Activated CD8-positive, alpha-beta T cell treated with anti-CD3 and anti-CD28 coated beads for 36 hours (primary cell): ENCODE data around the gene PROK2. TPM values are rescaled to one million over a fixed set of nuclear protein-coding genes. Genes with fewer than 3 reads are reported as not detected.

Source experiments
- ATAC-seq: fragments of 200-7000 bp; cut with Tn5 transposase; one replicate; pipeline ENCODE4 v1.10.0; 2021; ENCODE audit warnings: mild to moderate bottlenecking, moderate library complexity
- CTCF ChIA-PET: fragments of 350-600 bp; sonication (Branson Sonifier 250); formaldehyde crosslinking; loops from one replicate; lab custom pipeline; 2021; ENCODE audit warnings: antibody characterized with exemption; lab: Charles Lee
- POLR2A ChIA-PET: fragments of 350-600 bp; sonication (Branson Sonifier 250); formaldehyde crosslinking; loops from one replicate; lab custom pipeline; 2021; ENCODE audit warnings: antibody characterized with exemption; lab: Charles Lee
- DNase-seq: peaks from one replicate; pipeline ENCODE4 v3.0.0-alpha.2; 2020
- H3K27ac Mint-ChIP-seq: one replicate; pipeline ENCODE4 v1.8.0; 2021; ENCODE audit warnings: mild to moderate bottlenecking, mixed read lengths
- H3K27me3 Mint-ChIP-seq: one replicate; pipeline ENCODE4 v1.8.0; 2021; ENCODE audit warnings: mixed read lengths
- H3K36me3 Mint-ChIP-seq: one replicate; pipeline ENCODE4 v1.8.0; 2021; ENCODE audit warnings: low read depth, mixed read lengths
- H3K4me1 Mint-ChIP-seq: one replicate; pipeline ENCODE4 v1.8.0; 2021; ENCODE audit warnings: low read depth, mixed read lengths
- H3K4me3 Mint-ChIP-seq: one replicate; pipeline ENCODE4 v1.8.0; 2021; ENCODE audit warnings: mild to moderate bottlenecking, moderate library complexity, mixed read lengths
- H3K9me3 Mint-ChIP-seq: one replicate; pipeline ENCODE4 v1.8.0; 2021; ENCODE audit warnings: mixed read lengths
- intact Hi-C: fragments of 100-400 bp; cut with micrococcal nuclease; formaldehyde crosslinking; loops from one replicate; pipeline ENCODE4 v1.10.0; 2022
- total RNA-seq, 2 experiments: library from RNA; stranded (reverse); gene quantifications; one replicate each; pipeline ENCODE4 v1.2.3, GENCODE V29; 2021
- TF ChIP-seq, protein P1 (sequence below): fragments of 200-600 bp; IDR thresholded peaks from one replicate; pipeline ENCODE4 v1.8.0; 2022; ENCODE audit warnings: antibody characterized with exemption, mild to moderate bottlenecking

PROK2 gene
- total RNA-seq, 2 experiments from 2014 or later: 0.27 to 0.34 TPM

DNA sequence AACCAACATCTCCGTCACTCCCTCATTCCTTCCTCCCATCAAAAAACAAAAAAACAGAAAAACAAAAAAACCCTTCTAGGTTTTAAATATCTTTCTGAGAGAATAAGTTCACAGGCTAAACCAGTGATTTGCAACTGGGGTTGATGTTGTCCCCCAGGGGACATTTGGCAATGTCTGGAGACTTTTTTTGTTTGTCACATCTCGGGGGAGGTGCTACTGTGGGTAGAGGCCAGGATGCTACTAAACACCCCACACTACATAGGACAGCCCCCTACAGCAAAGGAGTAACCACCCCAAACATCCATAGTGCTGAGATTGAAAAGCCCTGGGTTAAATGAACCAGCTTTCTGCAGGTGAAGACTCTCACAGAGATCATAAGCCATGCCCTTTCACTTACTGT lies 17.0 kb upstream of the PROK2 start:
- ATAC-seq (no peak), DNase-seq (no peak)
- ChIA-PET CTCF (no interaction called here), POLR2A (interaction anchor here (1.3 kb wide), 1 partner anchor 9 kb away, joined by 3 read pairs; no protein-coding TSS in a partner anchor)
- intact Hi-C loops: no loop called here
- no peaks in the 10 kb centered on the region for H3K4me1 Mint-ChIP-seq
- TF ChIP-seq, protein P1, sequence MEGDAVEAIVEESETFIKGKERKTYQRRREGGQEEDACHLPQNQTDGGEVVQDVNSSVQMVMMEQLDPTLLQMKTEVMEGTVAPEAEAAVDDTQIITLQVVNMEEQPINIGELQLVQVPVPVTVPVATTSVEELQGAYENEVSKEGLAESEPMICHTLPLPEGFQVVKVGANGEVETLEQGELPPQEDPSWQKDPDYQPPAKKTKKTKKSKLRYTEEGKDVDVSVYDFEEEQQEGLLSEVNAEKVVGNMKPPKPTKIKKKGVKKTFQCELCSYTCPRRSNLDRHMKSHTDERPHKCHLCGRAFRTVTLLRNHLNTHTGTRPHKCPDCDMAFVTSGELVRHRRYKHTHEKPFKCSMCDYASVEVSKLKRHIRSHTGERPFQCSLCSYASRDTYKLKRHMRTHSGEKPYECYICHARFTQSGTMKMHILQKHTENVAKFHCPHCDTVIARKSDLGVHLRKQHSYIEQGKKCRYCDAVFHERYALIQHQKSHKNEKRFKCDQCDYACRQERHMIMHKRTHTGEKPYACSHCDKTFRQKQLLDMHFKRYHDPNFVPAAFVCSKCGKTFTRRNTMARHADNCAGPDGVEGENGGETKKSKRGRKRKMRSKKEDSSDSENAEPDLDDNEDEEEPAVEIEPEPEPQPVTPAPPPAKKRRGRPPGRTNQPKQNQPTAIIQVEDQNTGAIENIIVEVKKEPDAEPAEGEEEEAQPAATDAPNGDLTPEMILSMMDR: no peak
- no peak overlapping the region for H3K27ac Mint-ChIP-seq
- H3K9me3 Mint-ChIP-seq: no peaks in the 10 kb centered on the region
- peaks cover 7% of the 10 kb centered on the region for H3K27me3 Mint-ChIP-seq
- H3K4me3 Mint-ChIP-seq: no peak overlapping the region
- no peaks in the 10 kb centered on the region for H3K36me3 Mint-ChIP-seq

DNA sequence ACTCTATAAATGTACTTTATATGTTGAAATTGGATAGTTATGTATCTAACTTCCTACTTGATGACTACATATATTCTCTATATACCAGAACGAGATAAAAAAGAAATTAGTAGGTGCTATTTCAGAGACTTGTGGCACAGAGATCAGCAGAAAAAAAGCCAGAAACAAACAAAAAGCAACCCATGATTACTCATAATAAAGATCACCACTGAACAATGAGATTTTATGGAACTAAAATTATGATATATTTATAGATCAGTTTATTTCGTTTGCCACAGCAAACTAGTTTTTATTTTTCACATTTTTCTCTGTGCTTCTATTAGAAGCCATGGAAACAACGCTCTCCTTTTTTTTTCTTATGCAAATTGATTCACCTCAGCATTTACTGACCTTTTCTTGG lies 15.1 kb upstream of the PROK2 start:
- Mint-ChIP-seq H3K4me3 (no peak overlapping the region), H3K27ac (no peak overlapping the region), H3K36me3 (no peaks in the 10 kb centered on the region), H3K4me1 (no peaks in the 10 kb centered on the region), H3K27me3 (peaks cover 4% of the 10 kb centered on the region), H3K9me3 (no peaks in the 10 kb centered on the region)
- POLR2A ChIA-PET: no interaction called here
- ATAC-seq (no peak), DNase-seq (no peak)
- CTCF ChIA-PET: no interaction called here
- intact Hi-C loops: no loop called here
- TF ChIP-seq, protein P1: no peak

DNA sequence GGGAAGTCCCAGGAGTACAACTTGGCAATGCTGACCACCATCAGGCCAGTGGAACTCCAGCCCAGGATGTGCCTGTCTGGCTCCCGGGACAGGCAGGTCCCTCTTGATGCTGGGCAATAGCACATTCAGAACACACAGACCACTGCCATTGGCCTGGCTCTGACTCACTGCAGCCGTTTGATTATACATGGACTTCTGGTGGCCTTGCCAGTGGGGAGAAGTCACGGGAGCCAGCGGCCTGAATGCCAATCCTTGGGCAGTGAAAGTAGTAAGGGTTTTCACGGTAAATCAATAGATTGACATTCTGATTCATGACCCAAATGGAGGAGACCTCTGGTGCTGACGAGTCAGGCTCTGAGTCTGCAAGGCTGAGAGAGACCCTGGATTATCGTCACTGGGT lies 12.5 kb upstream of the PROK2 start:
- DNase-seq (no peak), ATAC-seq (no peak)
- Mint-ChIP-seq H3K36me3 (no peaks in the 10 kb centered on the region), H3K27me3 (peaks cover 4% of the 10 kb centered on the region), H3K27ac (no peak overlapping the region), H3K4me1 (no peaks in the 10 kb centered on the region), H3K4me3 (no peak overlapping the region), H3K9me3 (no peaks in the 10 kb centered on the region)
- POLR2A ChIA-PET: no interaction called here
- TF ChIP-seq, protein P1: no peak
- CTCF ChIA-PET: no interaction called here
- intact Hi-C loops: no loop called here

DNA sequence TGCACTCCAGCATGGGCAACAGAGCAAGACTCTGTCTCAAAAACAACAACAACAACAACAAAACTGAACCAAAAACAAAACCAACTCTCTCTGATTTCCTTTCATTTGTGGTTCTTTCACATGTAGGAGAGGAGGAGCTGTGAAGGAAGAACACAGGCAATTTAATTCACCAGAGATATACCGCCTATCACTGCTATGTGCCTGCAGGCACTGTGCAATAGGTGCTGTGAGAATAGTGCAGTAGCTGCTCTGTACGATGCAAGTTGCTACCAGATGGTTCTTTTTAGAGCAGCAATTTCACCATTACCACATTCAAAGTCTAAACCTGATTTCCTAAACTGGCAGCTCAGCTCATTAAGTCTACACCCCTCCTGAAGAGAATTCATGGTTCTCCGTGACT lies 11.3 kb upstream of the PROK2 start:
- CTCF ChIA-PET: no interaction called here
- intact Hi-C loops: no loop called here
- Mint-ChIP-seq H3K36me3 (no peaks in the 10 kb centered on the region), H3K9me3 (no peaks in the 10 kb centered on the region), H3K27ac (no peak overlapping the region), H3K27me3 (peaks cover 4% of the 10 kb centered on the region), H3K4me3 (no peak overlapping the region), H3K4me1 (no peaks in the 10 kb centered on the region)
- DNase-seq (no peak), ATAC-seq (no peak)
- POLR2A ChIA-PET: no interaction called here
- TF ChIP-seq, protein P1: no peak

DNA sequence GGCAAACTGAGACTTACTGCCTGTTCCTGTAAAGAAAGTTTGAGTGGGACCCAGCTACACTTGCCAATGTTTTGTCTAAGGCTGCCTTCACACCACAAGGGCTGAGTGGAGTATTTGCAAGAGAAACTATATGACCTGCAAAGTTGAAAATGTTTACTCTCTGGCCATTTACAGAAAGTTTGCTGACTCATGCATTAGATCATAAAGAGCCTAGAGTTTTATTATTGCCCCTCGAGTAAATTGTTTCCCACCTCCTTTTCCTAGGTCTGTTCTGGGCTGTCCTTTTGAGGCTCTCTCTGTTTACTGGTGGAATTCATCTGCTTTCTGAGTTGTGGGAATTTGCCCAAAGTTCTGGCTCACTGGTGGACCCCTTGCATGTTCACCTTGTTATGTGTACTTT lies 6.7 kb upstream of the PROK2 start:
- DNase-seq (no peak), ATAC-seq (no peak)
- H3K27me3 Mint-ChIP-seq: peaks cover 3% of the 10 kb centered on the region
- intact Hi-C loops: no loop called here
- CTCF ChIA-PET: interaction anchor here (2.1 kb wide), 1 partner anchor 62 kb away, joined by 8 read pairs; no protein-coding TSS in a partner anchor
- POLR2A ChIA-PET: interaction anchor here (0.6 kb wide), 1 partner anchor 28 kb away, joined by 3 read pairs; no protein-coding TSS in a partner anchor
- no peaks in the 10 kb centered on the region for H3K4me1 Mint-ChIP-seq
- H3K27ac Mint-ChIP-seq: no peak overlapping the region
- H3K9me3 Mint-ChIP-seq: no peaks in the 10 kb centered on the region
- no peaks in the 10 kb centered on the region for H3K36me3 Mint-ChIP-seq
- TF ChIP-seq, protein P1: no peak
- no peak overlapping the region for H3K4me3 Mint-ChIP-seq
